ENCODE results near the gene P2RY14.

The P2RY14 gene

DNA sequence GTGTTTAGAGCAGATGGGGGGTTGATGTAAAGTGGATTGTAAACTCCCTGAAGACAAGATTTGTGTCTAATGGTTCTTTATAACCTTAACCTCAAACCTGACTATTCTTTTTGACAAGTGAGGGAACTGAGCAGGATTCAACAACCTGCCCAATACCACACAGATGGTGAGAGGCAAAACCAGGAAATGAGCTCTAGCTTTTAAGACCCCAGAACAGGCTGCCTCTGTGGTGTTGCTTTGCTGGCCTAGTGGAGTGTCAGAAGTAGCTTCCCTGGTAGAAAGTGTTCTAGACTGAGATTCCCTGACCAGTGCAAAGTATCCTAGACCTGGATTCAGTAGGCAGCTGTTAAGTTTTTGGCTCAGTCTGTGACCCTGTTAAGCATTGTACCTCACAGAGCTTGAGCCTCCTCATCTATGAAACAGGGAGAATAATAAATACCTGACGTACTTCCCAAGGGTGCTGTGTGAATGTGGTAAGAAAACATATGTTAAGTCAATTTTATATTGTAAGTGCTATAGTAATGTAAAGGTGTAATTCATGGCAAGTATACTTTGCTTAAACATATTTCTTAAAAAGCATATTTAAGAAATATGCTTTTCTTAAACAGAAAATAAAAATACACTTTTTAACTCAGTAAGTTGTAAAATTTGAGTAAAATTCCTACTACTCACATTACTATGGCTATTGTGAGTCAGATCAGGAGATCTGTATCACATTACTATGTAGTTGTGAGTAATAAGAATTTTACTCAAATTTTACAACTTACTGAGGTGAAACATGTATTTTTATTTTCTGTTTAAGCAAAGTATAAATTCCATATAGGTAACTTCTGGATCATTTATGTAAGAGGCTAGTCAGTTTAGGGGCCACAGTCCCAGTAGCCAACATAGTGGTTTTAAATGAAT is 29.5 kb upstream of the P2RY14 start:
- Mint-ChIP-seq H3K4me3 (no peak overlapping the region), H3K9me3 (no peaks in the 10 kb centered on the region), H3K4me1 (peaks cover 37% of the 10 kb centered on the region), H3K27ac (peak overlapping the region in 1 of 2 donors; percentile 1), H3K27me3 (peaks cover 9% of the 10 kb centered on the region)
- DNase-seq, result no peak
- ATAC-seq, result peak; percentile 19

DNA sequence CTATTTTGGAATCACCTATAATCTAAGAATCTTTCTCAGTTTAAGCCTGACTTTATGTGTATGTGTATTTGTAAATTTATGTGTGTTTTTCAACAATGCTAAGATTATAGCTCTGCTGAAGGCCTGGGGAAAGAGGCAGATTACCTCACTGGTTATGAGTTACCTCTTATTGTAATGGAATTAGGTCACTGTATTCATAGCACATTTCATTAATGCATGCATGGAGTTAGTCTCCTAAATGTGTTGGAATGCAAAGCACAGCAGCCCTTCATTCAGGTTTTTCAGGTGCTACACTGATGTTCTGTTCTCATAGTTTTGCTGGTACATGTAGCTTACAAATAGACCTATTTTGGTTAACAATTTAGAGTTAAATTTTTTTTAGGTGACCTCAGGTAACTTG is 28.8 kb upstream of the P2RY14 start:
- H3K27me3 Mint-ChIP-seq, result peaks cover 13% of the 10 kb centered on the region
- no peaks in the 10 kb centered on the region for H3K9me3 Mint-ChIP-seq
- H3K4me3 Mint-ChIP-seq, result no peak overlapping the region
- peak overlapping the region in 1 of 2 donors; percentile 6 for H3K27ac Mint-ChIP-seq
- DNase-seq (no peak), ATAC-seq (no peak)
- H3K4me1 Mint-ChIP-seq, result peaks cover 37% of the 10 kb centered on the region

DNA sequence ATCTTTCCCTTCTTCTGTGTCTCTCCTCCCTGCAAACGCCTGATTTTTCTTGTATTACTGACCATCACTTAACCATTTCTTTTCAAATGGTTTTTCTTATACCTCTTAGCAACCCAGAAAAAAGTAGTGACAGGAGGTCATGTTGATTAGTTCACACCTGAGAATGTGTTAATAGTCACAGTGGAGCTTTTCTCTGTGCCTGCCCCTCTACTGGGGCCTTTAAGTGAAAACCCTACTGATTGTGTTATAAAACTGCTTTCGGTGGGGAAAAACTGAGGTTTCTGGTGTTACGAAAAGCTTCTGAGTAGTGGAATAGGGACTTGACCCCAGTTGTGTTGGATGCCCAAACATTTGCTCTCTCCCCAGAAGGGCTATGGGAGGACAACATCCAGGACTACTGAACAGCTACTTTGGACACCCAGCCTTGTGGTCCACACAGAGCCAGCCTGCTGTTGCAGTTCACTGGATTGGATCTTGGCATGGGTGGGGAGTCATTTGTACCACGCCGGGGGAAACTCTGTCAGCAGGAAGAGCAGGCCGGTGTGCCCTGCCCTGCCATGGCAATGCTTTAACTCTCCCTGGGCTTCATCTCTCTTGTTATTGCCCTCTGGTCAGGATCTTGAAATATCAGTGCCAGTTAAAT is 27.9 kb upstream of the P2RY14 start:
- peak overlapping the region; percentile 53 to 73 for H3K4me3 Mint-ChIP-seq

DNA sequence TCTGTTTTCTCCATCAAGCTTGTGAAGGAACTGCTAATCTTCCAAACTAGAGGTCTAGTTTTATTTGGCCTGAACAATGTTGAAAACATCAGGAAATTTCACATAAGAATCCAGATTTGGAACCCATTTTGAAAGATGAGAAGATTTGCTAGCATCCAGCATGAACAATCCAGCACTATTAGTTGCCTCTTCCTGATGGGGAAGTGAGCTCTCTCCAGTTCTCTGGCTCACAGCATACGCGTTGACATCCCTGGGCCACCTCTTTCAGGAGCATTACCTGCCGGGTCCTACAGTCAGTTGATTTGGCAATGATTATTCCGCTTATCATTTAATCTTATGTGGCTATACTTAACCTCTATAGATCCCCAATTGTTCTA is 27.4 kb upstream of the P2RY14 start:
- Mint-ChIP-seq H3K27me3 (peaks cover 13% of the 10 kb centered on the region), H3K27ac (no peak overlapping the region), H3K4me3 (peak overlapping the region; percentile 53 to 73), H3K9me3 (no peaks in the 10 kb centered on the region), H3K4me1 (peaks cover 47% of the 10 kb centered on the region)
- DNase-seq (no peak), ATAC-seq (no peak)

More for the DNA sequence above, 27.9 kb upstream of the P2RY14 start:
- no peak for DNase-seq
- peak overlapping the region in 1 of 2 donors; percentile 8 for H3K27ac Mint-ChIP-seq
- peaks cover 46% of the 10 kb centered on the region for H3K4me1 Mint-ChIP-seq
- no peaks in the 10 kb centered on the region for H3K9me3 Mint-ChIP-seq
- peak; percentile 37 for ATAC-seq
- H3K27me3 Mint-ChIP-seq, result peaks cover 13% of the 10 kb centered on the region

DNA sequence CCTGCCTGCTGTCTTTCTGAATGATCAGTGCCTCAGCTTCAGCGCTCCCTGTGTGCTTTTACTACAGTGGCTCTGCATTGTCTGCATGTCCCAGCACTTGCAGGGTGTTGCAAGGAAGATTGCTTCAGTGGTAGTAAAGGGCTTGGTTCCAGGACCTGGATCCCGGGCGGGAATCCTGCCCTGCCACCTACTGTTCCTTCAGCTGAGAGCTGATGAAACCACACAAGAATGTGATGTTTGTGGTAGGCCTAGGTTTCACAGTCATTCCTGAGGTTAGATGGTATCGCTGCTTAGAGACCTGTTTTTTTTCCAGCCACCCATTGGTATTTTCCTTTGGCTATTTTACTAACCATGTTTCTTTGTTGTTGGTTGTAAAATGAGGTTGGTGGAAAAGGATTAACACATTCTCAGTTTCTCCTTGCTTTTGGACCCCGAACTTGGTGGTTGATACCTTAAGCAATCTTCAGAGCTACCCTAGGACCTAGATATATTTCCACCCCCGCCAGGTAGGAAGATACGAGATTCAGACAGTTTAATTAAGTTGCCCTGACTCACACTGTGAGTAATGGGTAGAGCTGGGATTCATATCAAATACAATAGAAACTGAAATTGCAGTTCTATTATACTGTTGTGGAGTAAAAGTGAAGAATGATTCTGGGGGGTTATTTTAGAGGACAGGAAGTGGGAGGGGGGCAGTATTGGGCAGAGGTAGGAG is 26.9 kb upstream of the P2RY14 start:
- peaks cover 47% of the 10 kb centered on the region for H3K4me1 Mint-ChIP-seq
- H3K27ac Mint-ChIP-seq, result no peak overlapping the region

DNA sequence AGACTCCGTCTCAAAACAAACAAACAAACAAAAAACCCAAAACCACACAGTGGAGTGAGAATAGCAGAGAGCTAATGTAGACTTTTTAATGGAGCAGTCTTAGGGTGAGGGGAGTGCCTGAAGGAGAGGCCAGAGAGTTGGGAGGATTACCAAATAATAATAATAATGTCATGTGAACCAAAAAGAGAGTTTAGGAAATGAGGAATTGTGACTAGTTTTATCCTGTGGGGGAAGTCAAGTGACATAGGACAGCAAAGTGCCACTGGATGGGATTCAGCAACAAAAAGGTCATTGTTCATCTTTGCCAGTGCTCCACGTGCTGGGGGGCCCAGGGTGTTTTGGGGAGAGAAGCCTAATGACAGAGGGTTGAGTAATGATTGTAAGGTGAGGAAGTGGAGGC is 25.4 kb upstream of the P2RY14 start:
- ATAC-seq (no peak), DNase-seq (no peak)
- H3K27ac Mint-ChIP-seq, result no peak overlapping the region
- peak overlapping the region in 1 of 2 donors; percentile 25 for H3K4me3 Mint-ChIP-seq
- no peaks in the 10 kb centered on the region for H3K9me3 Mint-ChIP-seq
- peaks cover 24% of the 10 kb centered on the region for H3K27me3 Mint-ChIP-seq
- H3K4me1 Mint-ChIP-seq, result peaks cover 47% of the 10 kb centered on the region

More for the DNA sequence above, 26.9 kb upstream of the P2RY14 start:
- Mint-ChIP-seq H3K4me3 (peak overlapping the region; percentile 36 to 53), H3K9me3 (no peaks in the 10 kb centered on the region), H3K27me3 (peaks cover 15% of the 10 kb centered on the region)
- ATAC-seq (peak; percentile 88), DNase-seq (peak in 1 of 2 donors; percentile 25)

DNA sequence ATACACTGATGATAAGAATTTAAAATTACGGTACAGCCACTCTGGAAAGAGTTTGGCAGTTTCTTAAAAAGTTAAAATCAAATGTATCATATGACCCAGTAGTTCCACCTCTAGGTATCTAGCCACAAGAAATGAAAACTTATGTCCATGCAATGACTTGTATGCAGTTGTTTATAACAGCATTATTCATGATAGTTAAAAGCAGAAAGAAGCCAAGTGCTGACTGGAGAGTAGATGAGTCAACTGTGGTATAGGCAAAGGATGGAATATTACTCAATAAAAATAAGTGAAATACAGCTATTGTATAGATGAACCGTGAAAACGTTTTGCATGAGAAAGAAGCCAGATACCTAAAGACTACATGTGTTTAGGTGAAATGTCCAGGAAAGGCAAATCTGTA is 23.4 kb upstream of the P2RY14 start:
- Mint-ChIP-seq H3K4me3 (no peak overlapping the region), H3K9me3 (no peaks in the 10 kb centered on the region), H3K27ac (no peak overlapping the region), H3K4me1 (peaks cover 37% of the 10 kb centered on the region), H3K27me3 (peaks cover 29% of the 10 kb centered on the region)
- no peak for DNase-seq
- ATAC-seq, result peak; percentile 49

DNA sequence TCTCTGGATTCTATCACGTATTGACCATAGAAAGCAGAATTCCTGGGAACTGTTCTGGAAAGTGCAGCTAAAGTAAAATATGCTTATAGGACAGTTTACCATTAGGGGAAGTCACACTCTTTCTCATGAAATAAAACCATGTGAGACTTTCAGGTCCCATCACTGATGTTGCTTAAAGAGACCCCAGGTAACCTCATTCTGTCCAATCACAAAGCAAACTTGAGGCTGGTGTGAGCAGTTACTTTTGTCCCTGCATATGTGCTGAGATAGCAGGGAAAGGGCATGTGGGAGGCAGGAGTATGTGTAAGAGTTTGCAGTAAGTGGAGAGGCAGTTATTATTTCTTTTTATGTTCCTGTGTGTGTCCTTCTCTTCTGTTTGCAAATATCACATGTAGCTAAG is 22.2 kb upstream of the P2RY14 start:
- peaks cover 37% of the 10 kb centered on the region for H3K27me3 Mint-ChIP-seq
- no peak overlapping the region for H3K4me3 Mint-ChIP-seq
- H3K9me3 Mint-ChIP-seq, result no peaks in the 10 kb centered on the region
- H3K27ac Mint-ChIP-seq, result no peak overlapping the region
- ATAC-seq (no peak), DNase-seq (no peak)
- H3K4me1 Mint-ChIP-seq, result peaks cover 24% of the 10 kb centered on the region

DNA sequence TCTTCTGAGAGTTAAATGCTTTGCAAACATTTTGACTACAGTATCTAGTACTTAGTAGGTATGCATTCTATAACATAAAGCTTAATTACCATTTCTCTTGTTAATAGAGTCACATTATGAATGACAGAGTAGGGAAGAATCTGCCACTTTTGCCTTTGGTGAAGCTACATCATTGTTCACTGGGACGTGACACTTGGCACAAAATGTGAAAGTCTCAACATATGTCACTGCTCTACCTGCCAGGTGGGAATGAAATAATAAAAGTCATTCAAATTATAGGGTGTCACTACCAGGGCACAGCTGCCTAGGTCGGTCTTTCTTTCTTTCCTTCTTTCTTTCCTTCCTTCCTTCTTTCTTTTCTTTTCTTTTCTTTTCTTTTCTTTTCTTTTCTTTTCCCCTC is 20.7 kb upstream of the P2RY14 start:
- DNase-seq (no peak), ATAC-seq (no peak)
- Mint-ChIP-seq H3K27ac (no peak overlapping the region), H3K4me1 (peaks cover 15% of the 10 kb centered on the region), H3K9me3 (no peaks in the 10 kb centered on the region), H3K27me3 (peaks cover 37% of the 10 kb centered on the region), H3K4me3 (no peak overlapping the region)

DNA sequence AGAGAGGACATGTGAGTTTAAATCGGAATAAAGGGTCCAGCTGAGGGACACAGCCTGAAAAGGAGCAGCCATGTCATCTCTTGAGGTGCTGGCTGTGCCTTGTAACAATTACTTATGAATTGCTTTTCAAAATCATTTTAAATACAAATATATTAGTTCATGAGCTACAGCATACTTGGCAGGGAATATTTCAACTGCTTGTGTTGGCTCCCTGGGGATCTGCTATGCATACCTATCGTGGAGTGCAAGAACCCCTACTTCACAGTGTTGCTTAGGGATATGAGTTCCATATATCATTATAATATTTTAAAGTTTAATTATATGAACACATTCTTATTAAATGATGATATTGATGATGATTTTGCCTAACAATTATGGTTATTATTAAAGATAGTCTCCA is 19.1 kb upstream of the P2RY14 start:
- H3K27me3 Mint-ChIP-seq, result peaks cover 24% of the 10 kb centered on the region
- ATAC-seq, result no peak
- H3K4me1 Mint-ChIP-seq, result peaks cover 10% of the 10 kb centered on the region
- H3K9me3 Mint-ChIP-seq, result no peaks in the 10 kb centered on the region
- no peak overlapping the region for H3K4me3 Mint-ChIP-seq
- no peak overlapping the region for H3K27ac Mint-ChIP-seq
- no peak for DNase-seq

DNA sequence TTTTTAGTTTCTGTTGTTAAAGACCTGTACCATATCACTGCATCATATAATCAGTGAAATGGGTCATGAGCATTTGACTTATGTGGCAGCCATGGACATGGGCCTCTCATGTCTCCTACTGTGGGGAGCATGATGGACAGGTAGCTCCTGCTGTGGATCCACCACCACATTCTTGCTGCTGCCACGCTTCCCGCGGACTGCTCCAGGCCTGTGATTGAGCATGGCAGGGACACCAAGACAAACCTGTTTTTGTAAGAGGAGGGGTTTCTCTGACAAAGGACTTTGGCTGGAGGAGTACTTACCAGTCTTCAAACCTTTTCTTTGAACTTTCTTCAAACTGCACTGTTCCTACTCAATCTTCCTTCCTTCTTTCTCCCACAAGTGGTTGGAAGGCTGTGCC is 17.9 kb upstream of the P2RY14 start:
- no peaks in the 10 kb centered on the region for H3K9me3 Mint-ChIP-seq
- peaks cover 24% of the 10 kb centered on the region for H3K27me3 Mint-ChIP-seq
- peaks cover 1% of the 10 kb centered on the region for H3K4me1 Mint-ChIP-seq
- no peak overlapping the region for H3K27ac Mint-ChIP-seq
- DNase-seq (no peak), ATAC-seq (no peak)
- H3K4me3 Mint-ChIP-seq, result no peak overlapping the region

DNA sequence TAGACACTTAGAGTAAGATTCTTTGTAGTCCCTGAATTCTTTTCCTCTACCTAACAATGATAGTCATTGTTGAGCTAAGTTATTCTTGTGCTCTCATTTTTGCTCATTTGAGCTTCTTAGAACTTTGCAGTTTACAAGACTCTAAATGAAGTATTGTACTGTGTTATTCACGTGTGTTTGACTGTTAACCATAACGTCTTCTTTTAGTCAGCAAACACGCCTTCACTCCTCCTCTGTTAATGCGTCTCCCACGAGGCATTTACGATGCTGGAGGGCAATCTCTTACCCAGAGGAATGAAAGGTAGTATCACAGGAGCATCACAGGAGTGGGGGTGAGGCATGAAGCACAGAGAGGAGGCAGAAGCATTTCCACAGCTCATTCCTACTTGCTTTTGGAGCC is 14.8 kb upstream of the P2RY14 start:
- no peak overlapping the region for H3K4me3 Mint-ChIP-seq
- no peaks in the 10 kb centered on the region for H3K9me3 Mint-ChIP-seq
- ATAC-seq (no peak), DNase-seq (no peak)
- H3K27ac Mint-ChIP-seq, result no peak overlapping the region
- H3K4me1 Mint-ChIP-seq, result no peaks in the 10 kb centered on the region
- peaks cover 12% of the 10 kb centered on the region for H3K27me3 Mint-ChIP-seq

DNA sequence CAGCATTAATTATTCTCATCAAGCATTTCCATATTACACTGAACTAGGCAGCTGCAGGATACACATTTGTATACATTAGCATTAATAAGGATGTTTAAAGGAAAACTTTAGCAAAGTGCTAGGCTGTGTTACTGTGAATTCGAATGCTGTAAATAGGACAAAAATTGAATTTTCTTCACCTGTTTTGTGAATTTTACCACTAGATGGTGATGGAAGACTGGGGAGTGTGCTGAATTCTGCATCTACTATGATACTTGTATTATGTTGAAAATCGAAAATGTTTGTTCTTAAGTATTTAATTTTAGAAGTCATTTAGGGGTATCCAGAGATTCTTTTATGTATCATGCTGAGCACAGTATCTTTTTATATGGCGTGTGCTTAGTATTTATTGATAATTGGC is 12.3 kb upstream of the P2RY14 start:
- H3K4me1 Mint-ChIP-seq, result no peaks in the 10 kb centered on the region
- ATAC-seq (no peak), DNase-seq (no peak)
- H3K27me3 Mint-ChIP-seq, result no peaks in the 10 kb centered on the region
- H3K4me3 Mint-ChIP-seq, result no peak overlapping the region
- no peaks in the 10 kb centered on the region for H3K9me3 Mint-ChIP-seq
- no peak overlapping the region for H3K27ac Mint-ChIP-seq

DNA sequence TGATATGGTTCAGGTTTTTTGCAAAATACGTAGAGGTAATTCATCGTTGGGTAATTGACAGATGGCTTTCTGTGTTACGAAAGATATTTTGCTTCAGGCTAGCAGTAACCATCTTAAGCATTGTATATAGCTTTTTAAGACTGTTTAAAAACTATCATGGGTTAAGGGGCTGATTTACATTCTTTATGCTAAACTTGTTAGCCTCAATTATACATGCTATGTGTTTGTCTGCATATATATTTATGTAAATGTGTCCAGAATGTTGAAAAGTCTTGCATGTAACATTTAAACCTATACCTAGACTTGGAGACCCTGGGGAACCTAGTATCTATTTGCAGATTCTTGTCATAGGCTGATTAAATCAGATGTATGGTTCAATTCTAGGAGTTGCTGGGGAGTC is 11.1 kb upstream of the P2RY14 start:
- no peak for DNase-seq
- peaks cover under 1% of the 10 kb centered on the region for H3K4me1 Mint-ChIP-seq
- no peaks in the 10 kb centered on the region for H3K27me3 Mint-ChIP-seq
- no peak overlapping the region for H3K27ac Mint-ChIP-seq
- no peak overlapping the region for H3K4me3 Mint-ChIP-seq
- no peaks in the 10 kb centered on the region for H3K9me3 Mint-ChIP-seq
- ATAC-seq, result no peak

DNA sequence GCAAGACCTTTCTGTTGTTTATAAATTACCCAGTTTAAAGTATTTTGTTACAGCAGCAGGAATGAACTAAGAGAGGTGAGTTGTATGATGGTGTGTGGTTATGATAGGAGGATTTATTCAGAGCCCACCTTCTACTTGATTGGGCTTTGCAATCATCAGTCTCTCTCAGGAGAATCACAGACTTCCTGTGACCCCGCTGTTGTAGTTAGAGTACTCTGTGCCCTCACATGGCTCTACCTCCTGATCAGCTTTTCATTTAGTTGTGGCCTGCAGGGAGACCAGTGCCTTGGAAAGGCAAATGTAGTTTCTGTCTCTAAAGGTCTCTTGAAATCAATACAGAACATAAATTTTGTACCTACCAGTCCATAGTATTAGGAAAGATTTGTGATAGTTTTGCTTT is 7.6 kb upstream of the P2RY14 start:
- peaks cover 25% of the 10 kb centered on the region for H3K4me1 Mint-ChIP-seq
- no peak overlapping the region for H3K27ac Mint-ChIP-seq
- no peak for DNase-seq
- ATAC-seq, result no peak
- no peaks in the 10 kb centered on the region for H3K27me3 Mint-ChIP-seq
- H3K9me3 Mint-ChIP-seq, result no peaks in the 10 kb centered on the region
- no peak overlapping the region for H3K4me3 Mint-ChIP-seq
